HEK293T (cell line): ENCODE data around the gene CAMKMT.
"Not testable (repeated sequence)": the region's sequence is repeated elsewhere in the genome, so short reads cannot be mapped to it uniquely, and the experiment has no call there.

Experiments used
- BHLHE40 ChIP-seq: fragments of 450-650 bp; IDR thresholded peaks from 2 replicates; pipeline ENCODE4 v1.6.1; 2016; ENCODE audit warnings: mild to moderate bottlenecking, moderate library complexity, borderline replicate concordance
- FOXA1 ChIP-seq: fragments of 450-650 bp; IDR thresholded peaks from 2 replicates; pipeline ENCODE4 v1.6.1; 2016; ENCODE audit warnings: mild to moderate bottlenecking
- FOXM1 ChIP-seq: fragments of 450-650 bp; IDR thresholded peaks from 2 replicates; pipeline ENCODE4 v1.6.1; 2017; ENCODE audit warnings: mild to moderate bottlenecking, borderline replicate concordance
- NFRKB ChIP-seq: fragments of 450-650 bp; IDR thresholded peaks from 2 replicates; pipeline ENCODE4 v1.6.1; 2016; ENCODE audit warnings: mild to moderate bottlenecking, moderate library complexity
- PKNOX1 ChIP-seq: fragments of 450-650 bp; IDR thresholded peaks from 2 replicates; pipeline ENCODE4 v1.6.1; 2016
- SP1 ChIP-seq: fragments of 450-650 bp; IDR thresholded peaks from 2 replicates; pipeline ENCODE4 v1.6.1; 2017
- TARDBP ChIP-seq: fragments of 450-650 bp; IDR thresholded peaks from 2 replicates; pipeline ENCODE4 v1.6.1; 2016
- ZNF384 ChIP-seq: fragments of 450-650 bp; IDR thresholded peaks from 2 replicates; pipeline ENCODE4 v1.6.1; 2016

GRCh38 chr2:44505664-44506063, 143.9 kb downstream of the CAMKMT start:
- not testable (repeated sequence) for TF ChIP-seq FOXM1, ZNF384, FOXA1, TARDBP, BHLHE40, PKNOX1, SP1, NFRKB
